C4-2B (cell line): Measurements from ENCODE around the gene FRMD4A.

ENCODE experiments used
- H3K27ac ChIP-seq: fragments of 450-650 bp; 2 replicates; pipeline ENCODE4 v1.5.1; 2017
- ZFX ChIP-seq: fragments of 450-650 bp; IDR thresholded peaks from 2 replicates; pipeline ENCODE4 v1.6.1; 2017
- TF ChIP-seq, protein P1 (sequence below): fragments of 450-650 bp; conservative IDR thresholded peaks from 2 replicates; pipeline ENCODE4 v1.5.1; 2017; ENCODE audit warnings: mild to moderate bottlenecking

The FRMD4A gene

DNA sequence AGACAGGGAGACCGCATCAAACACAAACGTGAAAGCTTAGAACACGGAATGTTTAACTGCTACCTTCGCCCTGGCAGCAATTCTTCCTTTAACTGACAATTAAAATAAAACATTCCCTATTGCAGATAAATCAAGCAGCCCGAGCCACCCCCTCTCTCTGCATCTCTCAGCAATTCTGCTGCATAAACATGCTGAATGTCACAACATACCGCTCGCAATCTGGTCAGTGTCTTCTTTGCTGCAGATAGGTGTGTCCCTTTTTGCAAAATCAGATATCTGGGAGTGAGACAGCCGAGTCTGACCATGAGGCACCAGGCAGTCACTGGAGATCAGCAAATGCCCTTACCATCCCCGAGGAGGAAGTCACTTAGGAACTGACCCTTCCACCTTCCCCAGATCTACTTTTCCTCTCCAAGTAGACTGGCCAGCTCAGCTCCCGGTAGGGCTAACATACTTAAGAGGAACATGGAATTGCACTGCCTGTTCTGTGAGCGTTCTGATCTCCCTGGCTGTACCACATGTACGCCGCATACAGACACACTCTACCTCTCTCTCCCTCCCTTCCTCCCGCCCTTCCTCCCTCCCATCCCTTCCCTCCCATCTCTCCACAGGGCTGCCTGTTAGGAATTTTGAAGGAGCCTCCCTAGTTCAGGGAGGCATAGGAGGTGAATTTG is at the start of gene FRMD4A:
FRMD4A (minus strand) TSS at position 537 of the 674 bp plus-strand sequence.
- no peak within 1 kb of the TSS for H3K27ac ChIP-seq
- TF ChIP-seq, protein P1, sequence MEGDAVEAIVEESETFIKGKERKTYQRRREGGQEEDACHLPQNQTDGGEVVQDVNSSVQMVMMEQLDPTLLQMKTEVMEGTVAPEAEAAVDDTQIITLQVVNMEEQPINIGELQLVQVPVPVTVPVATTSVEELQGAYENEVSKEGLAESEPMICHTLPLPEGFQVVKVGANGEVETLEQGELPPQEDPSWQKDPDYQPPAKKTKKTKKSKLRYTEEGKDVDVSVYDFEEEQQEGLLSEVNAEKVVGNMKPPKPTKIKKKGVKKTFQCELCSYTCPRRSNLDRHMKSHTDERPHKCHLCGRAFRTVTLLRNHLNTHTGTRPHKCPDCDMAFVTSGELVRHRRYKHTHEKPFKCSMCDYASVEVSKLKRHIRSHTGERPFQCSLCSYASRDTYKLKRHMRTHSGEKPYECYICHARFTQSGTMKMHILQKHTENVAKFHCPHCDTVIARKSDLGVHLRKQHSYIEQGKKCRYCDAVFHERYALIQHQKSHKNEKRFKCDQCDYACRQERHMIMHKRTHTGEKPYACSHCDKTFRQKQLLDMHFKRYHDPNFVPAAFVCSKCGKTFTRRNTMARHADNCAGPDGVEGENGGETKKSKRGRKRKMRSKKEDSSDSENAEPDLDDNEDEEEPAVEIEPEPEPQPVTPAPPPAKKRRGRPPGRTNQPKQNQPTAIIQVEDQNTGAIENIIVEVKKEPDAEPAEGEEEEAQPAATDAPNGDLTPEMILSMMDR: no peak
- no peak for TF ChIP-seq ZFX

DNA sequence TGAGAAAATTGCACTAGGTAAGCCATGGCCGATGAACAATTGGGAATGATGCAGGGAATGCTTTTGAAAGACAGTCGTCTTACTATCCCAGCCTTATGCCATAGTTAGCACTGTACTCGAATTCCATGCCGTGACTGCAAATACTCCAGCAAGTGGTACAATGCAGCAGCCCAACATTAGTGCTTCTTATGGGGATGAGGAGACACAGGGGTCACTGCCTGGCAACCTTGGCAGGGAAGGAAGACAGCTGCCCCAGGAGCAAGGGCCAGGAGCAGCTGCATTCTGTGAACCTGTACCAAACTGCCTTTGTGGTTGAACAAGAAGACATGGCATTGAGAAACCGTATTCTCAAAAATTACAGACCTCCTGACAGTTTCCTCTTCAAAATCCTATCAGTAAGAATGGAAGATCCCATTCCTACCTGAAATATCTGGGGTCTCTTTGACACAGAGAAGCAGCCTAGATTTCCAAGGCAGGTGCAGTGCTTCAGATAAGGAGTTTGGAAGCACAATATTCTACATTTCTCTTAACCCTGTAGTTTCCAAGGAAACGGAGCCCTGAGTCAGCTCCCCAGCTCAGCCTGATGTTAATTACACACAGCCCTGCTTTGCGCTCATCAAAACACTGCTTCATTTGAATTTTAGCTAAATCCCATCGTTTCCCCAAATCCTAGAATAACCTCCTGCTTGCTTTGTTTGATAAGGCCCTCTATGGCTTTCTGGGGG is 49.0 kb upstream of the FRMD4A start:
- TF ChIP-seq ZFX: no peak
- TF ChIP-seq, protein P1: no peak
- H3K27ac ChIP-seq: no peak overlapping the region

DNA sequence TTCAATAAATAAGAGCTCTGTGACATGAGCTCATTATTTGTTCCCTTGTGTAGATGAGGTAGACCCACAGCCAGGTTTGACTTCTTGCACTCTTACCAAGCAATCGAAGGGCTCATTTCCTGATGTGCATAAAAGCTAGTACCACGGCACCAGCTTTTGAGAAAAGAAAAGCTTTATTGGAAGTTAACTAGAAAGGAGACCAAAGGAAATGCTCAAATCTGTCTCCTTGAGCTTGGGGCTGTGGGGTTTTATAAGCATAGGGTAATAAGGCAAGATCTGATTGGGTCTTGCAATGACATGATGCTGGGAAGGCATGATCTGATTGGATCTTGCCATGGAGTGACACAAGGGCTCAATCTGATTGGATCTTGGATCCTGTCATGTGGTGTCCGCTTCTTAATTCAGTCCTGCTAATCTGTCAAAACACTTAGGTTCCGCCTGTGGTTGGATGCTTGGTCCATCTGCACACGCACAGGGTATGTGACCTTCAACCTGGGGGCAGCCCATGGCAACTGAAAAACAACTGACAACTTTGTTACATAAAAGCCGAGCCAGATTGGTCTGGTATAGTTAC is 47.8 kb upstream of the FRMD4A start:
- H3K27ac ChIP-seq: no peak overlapping the region
- no peak for TF ChIP-seq ZFX
- TF ChIP-seq, protein P1: no peak

DNA sequence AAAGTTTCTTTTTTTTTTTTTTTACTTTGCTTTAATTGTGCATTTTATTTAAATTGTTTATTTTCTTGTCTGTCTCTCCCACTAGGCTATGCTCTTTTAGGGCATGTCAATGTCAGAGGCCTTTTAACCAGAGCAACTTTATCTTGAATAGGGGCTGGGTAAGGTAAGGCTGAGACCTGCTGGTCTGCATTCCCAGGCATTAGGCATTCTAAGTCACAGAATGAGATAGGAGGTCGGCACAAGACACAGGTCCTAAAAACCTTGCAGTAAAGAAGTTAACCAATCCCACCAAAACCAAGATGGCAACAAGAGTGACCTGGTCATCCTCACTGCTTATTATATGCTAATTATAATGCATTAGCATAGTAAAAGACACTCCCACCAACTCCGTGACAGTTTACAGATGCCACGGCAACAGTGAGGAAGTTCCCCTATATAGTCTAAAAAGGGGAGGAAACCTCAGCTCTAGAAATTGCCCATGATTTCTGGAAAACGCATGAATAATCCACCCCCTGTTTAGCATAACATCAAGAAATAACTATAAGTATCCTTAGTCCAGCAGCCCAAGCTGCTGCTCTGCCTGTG is 47.0 kb upstream of the FRMD4A start:
- no peak for TF ChIP-seq ZFX
- TF ChIP-seq, protein P1: no peak
- H3K27ac ChIP-seq: no peak overlapping the region

DNA sequence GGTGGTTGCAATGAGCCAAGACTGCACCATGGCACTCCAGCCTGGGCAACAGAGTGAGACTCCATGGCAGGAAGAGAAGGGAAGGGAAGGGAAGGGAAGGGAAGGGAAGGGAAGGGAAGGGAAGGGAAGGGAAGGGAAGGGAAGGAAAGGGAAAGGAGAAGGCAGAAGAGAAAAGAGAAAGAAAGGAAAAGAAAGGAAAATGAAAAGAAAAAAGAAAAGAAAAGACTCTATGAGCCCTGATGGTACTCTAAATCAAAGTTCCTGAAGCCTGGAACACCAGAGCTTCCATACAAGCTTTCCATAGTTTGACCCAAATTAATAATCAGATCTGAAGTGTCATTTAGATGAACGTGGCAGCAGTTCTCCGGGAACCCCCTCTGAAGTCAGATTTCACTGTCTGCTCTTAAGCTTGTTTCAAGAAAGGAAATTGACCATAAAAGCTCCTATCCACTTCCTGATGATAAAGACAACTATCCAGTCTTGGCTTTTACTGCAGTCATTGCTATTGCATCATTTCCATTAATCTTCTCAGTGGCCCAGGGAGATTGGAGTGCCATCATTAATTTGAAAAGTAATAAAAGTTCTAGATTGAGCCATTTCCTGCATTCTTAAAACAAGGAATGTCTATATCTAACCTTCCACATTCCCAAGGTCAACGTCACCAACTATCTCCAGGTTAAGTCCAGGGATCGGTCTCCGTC is 44.2 kb upstream of the FRMD4A start:
- TF ChIP-seq, protein P1: no peak
- no peak for TF ChIP-seq ZFX
- no peak overlapping the region for H3K27ac ChIP-seq

DNA sequence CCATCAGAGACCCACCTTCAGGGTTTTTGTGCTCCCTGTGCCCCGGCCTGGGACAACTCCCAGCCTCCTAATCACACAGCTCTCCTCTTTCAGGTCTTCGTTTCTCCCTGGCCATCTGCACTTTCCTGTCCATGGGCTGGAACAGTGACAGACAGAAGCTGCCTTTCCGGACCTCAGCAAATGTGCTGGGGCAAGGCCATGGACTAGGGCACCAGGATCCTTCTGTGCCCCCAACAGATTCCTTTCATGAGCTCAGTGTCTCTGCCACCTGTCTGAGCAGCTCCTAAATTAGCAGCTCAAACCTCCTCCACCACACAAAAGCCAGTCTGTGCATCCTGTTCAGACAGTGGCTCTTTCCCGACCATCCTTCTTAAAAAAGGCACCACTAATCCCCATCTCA is 41.9 kb upstream of the FRMD4A start:
- TF ChIP-seq ZFX: no peak
- TF ChIP-seq, protein P1: no peak
- no peak overlapping the region for H3K27ac ChIP-seq
